Neuronal stem cell (in vitro differentiated cells): Measurements from ENCODE around the gene NCS1.
"Not testable (repeated sequence)": the region's sequence is repeated elsewhere in the genome, so short reads cannot be mapped to it uniquely, and the experiment has no call there.

ENCODE experiments used
- DNase-seq: peaks from one replicate; pipeline ENCODE4 v3.0.0-alpha.2; 2013; ENCODE audit warnings: low spot score
- H2AFZ ChIP-seq: one replicate; pipeline ENCODE4 v1.6.1; 2013; ENCODE audit warnings: mild to moderate bottlenecking, low read length, inconsistent platforms
- H2AK5ac ChIP-seq: 2 replicates; pipeline ENCODE4 v1.6.1; 2013; ENCODE audit warnings: low read depth, mild to moderate bottlenecking, inconsistent platforms, low read length, moderate library complexity, mixed read lengths
- H2BK120ac ChIP-seq: 2 replicates; pipeline ENCODE4 v1.6.1; 2013; ENCODE audit warnings: low read depth, mild to moderate bottlenecking, inconsistent platforms, low read length, moderate library complexity, mixed read lengths
- H2BK12ac ChIP-seq: one replicate; pipeline ENCODE4 v1.6.1; 2013; ENCODE audit warnings: low read length, inconsistent platforms
- H2BK15ac ChIP-seq: 2 replicates; pipeline ENCODE4 v1.6.1; 2013; ENCODE audit warnings: mild to moderate bottlenecking, low read length, inconsistent platforms, mixed read lengths
- H2BK5ac ChIP-seq: one replicate; pipeline ENCODE4 v1.6.1; 2013; ENCODE audit warnings: inconsistent platforms, mild to moderate bottlenecking, low read length, moderate library complexity
- H3K14ac ChIP-seq: one replicate; pipeline ENCODE4 v1.6.1; 2013; ENCODE audit warnings: low read length, inconsistent platforms
- H3K18ac ChIP-seq: 2 replicates; pipeline ENCODE4 v1.6.1; 2013; ENCODE audit warnings: low read length, inconsistent platforms
- H3K23ac ChIP-seq: 2 replicates; pipeline ENCODE4 v1.6.1; 2013; ENCODE audit warnings: low read depth, mild to moderate bottlenecking, mixed read lengths, low read length, inconsistent platforms; ENCODE audit not compliant: poor library complexity
- H3K27ac ChIP-seq: replicated peaks from 3 replicates; pipeline ENCODE4 v1.5.1; 2013; ENCODE audit warnings: low read length, inconsistent platforms
- H3K27me3 ChIP-seq, 3 experiments: 2 replicates each; pipeline ENCODE4 v1.6.1; 2013; ENCODE audit warnings: low read length in 3 of 3, mild to moderate bottlenecking in 2 of 3, inconsistent platforms in 1 of 3, low read depth in 1 of 3, mixed read lengths in 1 of 3, moderate library complexity in 1 of 3; ENCODE audit not compliant: control insufficient read depth in 3 of 3, insufficient read depth in 3 of 3
- H3K36me3 ChIP-seq, 2 donors: replicated peaks in 1 of 2; 2 replicates each; pipeline ENCODE4 v1.6.1; 2013; ENCODE audit warnings: low read length in 2 of 2; ENCODE audit not compliant: control insufficient read depth in 2 of 2, insufficient read depth in 2 of 2
- H3K4ac ChIP-seq: 2 replicates; pipeline ENCODE4 v1.6.1; 2013; ENCODE audit warnings: inconsistent platforms, mild to moderate bottlenecking, low read length, moderate library complexity
- H3K4me1 ChIP-seq, 2 donors: 1 replicate in 1 of 2; 2 replicates in 1 of 2; pipeline ENCODE4 v1.6.1; 2013; ENCODE audit warnings: low read length in 2 of 2, low read depth in 1 of 2; ENCODE audit not compliant: control insufficient read depth in 2 of 2, insufficient read depth in 1 of 2
- H3K4me2 ChIP-seq: one replicate; pipeline ENCODE4 v1.6.1; 2013; ENCODE audit warnings: mild to moderate bottlenecking, low read length, inconsistent platforms; ENCODE audit not compliant: insufficient read depth, poor library complexity, severe bottlenecking
- H3K4me3 ChIP-seq, 2 donors: 2 replicates each; pipeline ENCODE4 v1.5.1; 2013; ENCODE audit warnings: low read length in 2 of 2, mild to moderate bottlenecking in 2 of 2, inconsistent platforms in 1 of 2, moderate library complexity in 1 of 2
- H3K79me1 ChIP-seq: one replicate; pipeline ENCODE4 v1.6.1; 2013; ENCODE audit warnings: low read depth, mild to moderate bottlenecking, inconsistent platforms, low read length, moderate library complexity
- H3K9ac ChIP-seq: one replicate; pipeline ENCODE4 v1.6.1; 2013; ENCODE audit warnings: mild to moderate bottlenecking, low read depth, low read length, inconsistent platforms; ENCODE audit not compliant: poor library complexity
- H3K9me3 ChIP-seq, 2 donors: replicated peaks in 1 of 2; 2 replicates each; pipeline versions ENCODE3 to v1.6.1; 2013; ENCODE audit warnings: low read length in 2 of 2, mild to moderate bottlenecking in 2 of 2, inconsistent platforms in 1 of 2, low read depth in 1 of 2, mixed read lengths in 1 of 2, moderate library complexity in 1 of 2; ENCODE audit not compliant: control insufficient read depth in 2 of 2, insufficient read depth in 1 of 2
- H4K8ac ChIP-seq: one replicate; pipeline ENCODE4 v1.6.1; 2013; ENCODE audit warnings: low read depth, mild to moderate bottlenecking, inconsistent platforms, low read length, moderate library complexity
- H4K91ac ChIP-seq: one replicate; pipeline ENCODE4 v1.6.1; 2013; ENCODE audit warnings: low read length, low read depth, mild to moderate bottlenecking, inconsistent platforms; ENCODE audit not compliant: poor library complexity
- WGBS, 2 donors: extraction: QIAGEN DNeasy Blood & Tissue Kit; methylation state at CpG; one replicate each; pipeline ENCODE4 v1.1.7; 2013; ENCODE audit warnings: missing lambda C conversion rate in 2 of 2, mixed read lengths in 1 of 2; ENCODE audit not compliant: insufficient read length in 2 of 2, insufficient replicate concordance in 1 of 2; ENCODE audit errors: extremely low coverage in 2 of 2; 5-methylcytosine and 5-hydroxymethylcytosine counted together

The NCS1 gene

GRCh38 chr9:130255631-130256134 is 83.5 kb downstream of the NCS1 start:
- Histone ChIP-seq H2AK5ac (no peak overlapping the region), H3K4me1 (no peaks in the 10 kb centered on the region), H3K9me3 (peaks cover 0 to 2% of the 10 kb centered on the region in 2 donors), H3K23ac (no peak overlapping the region), H2BK15ac (no peak overlapping the region), H3K27me3 (peaks cover 0 to 8% (median 0%) of the 10 kb centered on the region in 3 experiments), H2AFZ (no peak overlapping the region), H2BK120ac (no peak overlapping the region), H3K4ac (no peak overlapping the region), H3K18ac (no peak overlapping the region), H3K4me3 (no peak overlapping the region), H4K8ac (no peak overlapping the region), H2BK5ac (no peak overlapping the region), H3K4me2 (no peak overlapping the region), H2BK12ac (no peak overlapping the region), H3K14ac (no peak overlapping the region), H4K91ac (no peak overlapping the region), H3K9ac (no peak overlapping the region), H3K79me1 (no peaks in the 10 kb centered on the region), H3K27ac (no peak overlapping the region), H3K36me3 (no peaks in the 10 kb centered on the region)
- DNase-seq = no peak
- no CpG with 5 or more reads among the region's 5 CpGs for WGBS, 2 donors

GRCh38 chr9:130256644-130257043 is 84.4 kb downstream of the NCS1 start:
- Histone ChIP-seq H2AFZ (no peak overlapping the region), H3K4me1 (no peaks in the 10 kb centered on the region), H2BK12ac (no peak overlapping the region), H3K79me1 (no peaks in the 10 kb centered on the region), H4K91ac (no peak overlapping the region), H3K9me3 (peaks cover 0 to 2% of the 10 kb centered on the region in 2 donors), H3K27me3 (peaks cover 0 to 17% (median 0%) of the 10 kb centered on the region in 3 experiments), H3K36me3 (no peaks in the 10 kb centered on the region), H3K18ac (no peak overlapping the region), H3K4ac (no peak overlapping the region), H2AK5ac (no peak overlapping the region), H2BK120ac (no peak overlapping the region), H3K27ac (no peak overlapping the region), H3K14ac (no peak overlapping the region), H2BK15ac (no peak overlapping the region), H3K4me2 (no peak overlapping the region), H2BK5ac (no peak overlapping the region), H3K23ac (no peak overlapping the region), H3K4me3 (no peak overlapping the region), H4K8ac (no peak overlapping the region), H3K9ac (no peak overlapping the region)
- WGBS, 2 donors = no CpG with 5 or more reads among the region's 2 CpGs
- no peak for DNase-seq

- not testable (repeated sequence) for H2AK5ac ChIP-seq, H3K18ac ChIP-seq, H2BK12ac ChIP-seq, H3K4ac ChIP-seq, H3K27ac ChIP-seq, H2BK15ac ChIP-seq, H4K91ac ChIP-seq, H4K8ac ChIP-seq, H3K36me3 ChIP-seq, H3K14ac ChIP-seq, H3K23ac ChIP-seq, H3K4me3 ChIP-seq, H2AFZ ChIP-seq, H3K9ac ChIP-seq, H3K4me1 ChIP-seq, H3K79me1 ChIP-seq, H2BK120ac ChIP-seq, H3K4me2 ChIP-seq, DNase-seq, H3K9me3 ChIP-seq, H2BK5ac ChIP-seq
- peaks cover 0 to 29% (median 0%) of the 10 kb centered on the region in 3 experiments for H3K27me3 ChIP-seq
- WGBS, 2 donors = no CpG with 5 or more reads among the region's 7 CpGs
Measured at GRCh38 chr9:130258137-130258536, 85.9 kb downstream of the NCS1 start.

- WGBS, 2 donors = no CpG with 5 or more reads among the region's 4 CpGs
- Histone ChIP-seq H2BK120ac (no peak overlapping the region), H3K23ac (no peak overlapping the region), H3K4ac (no peak overlapping the region), H3K79me1 (no peaks in the 10 kb centered on the region), H2BK5ac (no peak overlapping the region), H3K27me3 (peaks cover 0 to 38% (median 2%) of the 10 kb centered on the region in 3 experiments), H3K4me3 (no peak overlapping the region), H3K36me3 (no peaks in the 10 kb centered on the region), H3K4me1 (no peaks in the 10 kb centered on the region), H2BK15ac (no peak overlapping the region), H3K9ac (no peak overlapping the region), H3K27ac (no peak overlapping the region), H3K9me3 (peaks cover 0 to 2% of the 10 kb centered on the region in 2 donors), H2BK12ac (no peak overlapping the region), H4K8ac (no peak overlapping the region), H2AK5ac (no peak overlapping the region), H3K14ac (no peak overlapping the region), H4K91ac (no peak overlapping the region), H3K4me2 (no peak overlapping the region), H3K18ac (no peak overlapping the region), H2AFZ (no peak overlapping the region)
- DNase-seq = no peak
Measured at GRCh38 chr9:130259044-130259443, 86.8 kb downstream of the NCS1 start.
